HepG2 (cell line): ENCODE results near the gene NT5DC1. TPM values are rescaled to one million over a fixed set of nuclear protein-coding genes. Genes with fewer than 3 reads are reported as not detected.

Experiments
- DR1 ChIP-seq: sonication (generic); formaldehyde crosslinking; IDR thresholded peaks from 2 replicates; pipeline ENCODE4 v1.8.0; 2021; ENCODE audit warnings: mild to moderate bottlenecking, missing genetic modification reagents, inconsistent platforms
- HIVEP1 ChIP-seq: sonication (generic); formaldehyde crosslinking; IDR thresholded peaks from 2 replicates; pipeline ENCODE4 v1.4.0; 2020; ENCODE audit warnings: mild to moderate bottlenecking, missing genetic modification reagents
- JUNB ChIP-seq: sonication (generic); formaldehyde crosslinking; IDR thresholded peaks from 2 replicates; pipeline ENCODE4 v1.8.0; 2022; ENCODE audit warnings: missing genetic modification reagents, mild to moderate bottlenecking, borderline replicate concordance
- MAF1 ChIP-seq: sonication (generic); formaldehyde crosslinking; IDR thresholded peaks from 2 replicates; pipeline ENCODE4 v1.5.0; 2020; ENCODE audit warnings: missing genetic modification reagents, borderline replicate concordance
- POGZ ChIP-seq: sonication (generic); formaldehyde crosslinking; IDR thresholded peaks from 2 replicates; pipeline ENCODE4 v1.4.0; 2020; ENCODE audit warnings: mild to moderate bottlenecking, missing genetic modification reagents
- RFX3 ChIP-seq: IDR thresholded peaks from 2 replicates; pipeline ENCODE4 v1.6.1; 2016; ENCODE audit warnings: missing biosample characterization, missing genetic modification reagents
- RORA ChIP-seq: sonication (generic); formaldehyde crosslinking; IDR thresholded peaks from 2 replicates; pipeline ENCODE4 v1.5.0; 2020; ENCODE audit warnings: mild to moderate bottlenecking, missing genetic modification reagents, moderate library complexity
- SALL1 ChIP-seq: sonication (generic); formaldehyde crosslinking; IDR thresholded peaks from 2 replicates; pipeline ENCODE4 v1.8.0; 2022; ENCODE audit warnings: mild to moderate bottlenecking, missing genetic modification reagents
- SALL2 ChIP-seq: sonication (generic); formaldehyde crosslinking; IDR thresholded peaks from 2 replicates; pipeline ENCODE4 v1.8.1; 2023; ENCODE audit warnings: mild to moderate bottlenecking, missing genetic modification reagents, inconsistent platforms
- SNAPC2 ChIP-seq: sonication (generic); formaldehyde crosslinking; IDR thresholded peaks from 2 replicates; pipeline ENCODE4 v1.8.1; 2022; ENCODE audit warnings: mild to moderate bottlenecking, missing genetic modification reagents
- ZBTB7A ChIP-seq: sonication (generic); formaldehyde crosslinking; IDR thresholded peaks from 2 replicates; pipeline ENCODE4 v1.8.0; 2022; ENCODE audit warnings: mild to moderate bottlenecking, missing genetic modification reagents
- ZMYM2 ChIP-seq: sonication (generic); formaldehyde crosslinking; IDR thresholded peaks from 2 replicates; pipeline ENCODE4 v1.8.0; 2022; ENCODE audit warnings: mild to moderate bottlenecking, missing genetic modification reagents
- ZNF234 ChIP-seq: sonication (generic); formaldehyde crosslinking; conservative IDR thresholded peaks from 2 replicates; pipeline ENCODE4 v1.5.1; 2020; ENCODE audit warnings: mild to moderate bottlenecking, missing genetic modification reagents
- ZNF331 ChIP-seq: sonication (generic); formaldehyde crosslinking; IDR thresholded peaks from 2 replicates; pipeline ENCODE4 v1.4.0; 2020; ENCODE audit warnings: missing genetic modification reagents
- ZNF354B ChIP-seq: sonication (generic); formaldehyde crosslinking; IDR thresholded peaks from 2 replicates; pipeline ENCODE4 v1.8.0; 2022; ENCODE audit warnings: mild to moderate bottlenecking, missing genetic modification reagents
- ZNF616 ChIP-seq: sonication (generic); formaldehyde crosslinking; IDR thresholded peaks from 2 replicates; pipeline ENCODE4 v1.5.0; 2020; ENCODE audit warnings: low read depth, mild to moderate bottlenecking, missing genetic modification reagents
- polyA plus RNA-seq, 8 experiments: library from polyadenylated mRNA; depleted of rRNA in 3 of 8; stranded (reverse) in 7 of 8; unstranded in 1 of 8; fragments of >200 nt; fragmentation: Illumina TruSeq in 4 of 8; extraction: Trizol in 4 of 8; gene quantifications; 2 replicates each; pipeline versions ENCODE4 v1.2.1 to v1.2.3, GENCODE V29; 2011 to 2016; ENCODE audit warnings: low read depth in 4 of 8, missing spikeins in 1 of 8, mixed read lengths in 1 of 8; ENCODE audit not compliant: insufficient read depth in 1 of 8
- total RNA-seq, 5 experiments: library from RNA; depleted of rRNA; stranded (reverse); fragments of >200 nt; fragmentation: Illumina TruSeq; extraction: Trizol; gene quantifications; 2 replicates each; pipeline ENCODE4 v1.2.3, GENCODE V29; 2016; ENCODE audit warnings: low read depth in 1 of 5
- TF ChIP-seq, protein P1 (sequence below): sonication (generic); formaldehyde crosslinking; IDR thresholded peaks from 2 replicates; pipeline ENCODE4 v1.4.0; 2020; ENCODE audit warnings: mild to moderate bottlenecking, low read depth, missing genetic modification reagents
- TF ChIP-seq, protein P2 (sequence below): sonication (generic); formaldehyde crosslinking; conservative IDR thresholded peaks from 2 replicates; pipeline ENCODE4 v1.4.0; 2020; ENCODE audit warnings: missing genetic modification reagents
- TF ChIP-seq, protein P3 (sequence below): sonication (generic); formaldehyde crosslinking; IDR thresholded peaks from 2 replicates; pipeline ENCODE4 v1.5.0; 2020; ENCODE audit warnings: missing genetic modification reagents
- TF ChIP-seq, protein P4 (sequence below), 2 experiments: sonication (generic) in 1 of 2; formaldehyde crosslinking in 1 of 2; IDR thresholded peaks; 2 replicates each; pipeline versions ENCODE4 v1.4.0 to v1.6.1; 2018 to 2020; ENCODE audit warnings: missing genetic modification reagents in 2 of 2, borderline replicate concordance in 1 of 2, low read depth in 1 of 2, mild to moderate bottlenecking in 1 of 2, missing biosample characterization in 1 of 2
- TF ChIP-seq, protein P5 (sequence below): sonication (generic); formaldehyde crosslinking; IDR thresholded peaks from 2 replicates; pipeline ENCODE4 v1.4.0; 2020; ENCODE audit warnings: missing genetic modification reagents

NT5DC1 gene
- total and polyA plus RNA-seq, 2 of the 13 experiments (the other 11 are each of a cell fraction or from before 2014, with no cell fraction given): 27.0 to 56.1 TPM

DNA sequence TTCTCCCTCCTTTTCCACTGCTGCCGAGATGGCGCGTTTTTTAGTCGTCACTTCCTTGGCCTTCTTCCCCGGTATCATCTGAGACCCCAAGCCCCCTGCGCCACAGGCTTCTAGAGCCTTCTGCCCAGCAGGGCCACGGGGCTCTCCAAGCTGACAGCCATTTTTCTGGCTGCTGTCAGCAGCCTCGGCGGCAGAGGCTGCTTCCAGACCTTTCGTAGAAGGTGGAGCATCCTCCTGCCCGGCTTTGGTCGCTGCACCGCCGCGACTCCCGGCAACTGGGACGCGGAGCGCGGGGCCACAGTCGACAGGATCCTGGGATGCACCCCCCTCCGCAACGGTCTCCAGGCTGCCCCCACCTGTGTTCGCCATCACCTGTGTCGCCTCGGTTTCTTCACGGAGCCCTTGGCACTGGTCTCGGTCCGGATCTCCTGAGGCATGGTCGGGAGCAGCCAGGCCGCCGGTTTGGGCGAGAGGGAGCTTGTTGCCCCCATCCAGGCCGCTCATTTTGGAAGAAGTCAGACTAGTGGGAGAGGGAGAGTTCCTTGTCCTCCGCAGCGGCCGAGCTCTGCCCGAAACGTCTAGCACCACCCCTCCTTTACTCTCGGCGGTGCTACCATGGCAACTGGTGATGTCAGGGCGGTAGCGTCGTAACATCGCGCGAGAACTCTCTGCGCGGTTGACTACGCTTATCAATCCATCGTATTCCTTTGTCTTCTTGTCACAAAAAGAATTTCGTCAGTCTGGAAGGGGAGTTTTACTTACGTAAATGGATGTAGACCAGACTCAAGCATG lies 153.0 kb downstream of the NT5DC1 start, which contains the start of gene TSPYL4 (continued):
- TF ChIP-seq, protein P1, sequence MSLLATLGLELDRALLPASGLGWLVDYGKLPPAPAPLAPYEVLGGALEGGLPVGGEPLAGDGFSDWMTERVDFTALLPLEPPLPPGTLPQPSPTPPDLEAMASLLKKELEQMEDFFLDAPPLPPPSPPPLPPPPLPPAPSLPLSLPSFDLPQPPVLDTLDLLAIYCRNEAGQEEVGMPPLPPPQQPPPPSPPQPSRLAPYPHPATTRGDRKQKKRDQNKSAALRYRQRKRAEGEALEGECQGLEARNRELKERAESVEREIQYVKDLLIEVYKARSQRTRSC: no peak
- TF ChIP-seq, protein P2, sequence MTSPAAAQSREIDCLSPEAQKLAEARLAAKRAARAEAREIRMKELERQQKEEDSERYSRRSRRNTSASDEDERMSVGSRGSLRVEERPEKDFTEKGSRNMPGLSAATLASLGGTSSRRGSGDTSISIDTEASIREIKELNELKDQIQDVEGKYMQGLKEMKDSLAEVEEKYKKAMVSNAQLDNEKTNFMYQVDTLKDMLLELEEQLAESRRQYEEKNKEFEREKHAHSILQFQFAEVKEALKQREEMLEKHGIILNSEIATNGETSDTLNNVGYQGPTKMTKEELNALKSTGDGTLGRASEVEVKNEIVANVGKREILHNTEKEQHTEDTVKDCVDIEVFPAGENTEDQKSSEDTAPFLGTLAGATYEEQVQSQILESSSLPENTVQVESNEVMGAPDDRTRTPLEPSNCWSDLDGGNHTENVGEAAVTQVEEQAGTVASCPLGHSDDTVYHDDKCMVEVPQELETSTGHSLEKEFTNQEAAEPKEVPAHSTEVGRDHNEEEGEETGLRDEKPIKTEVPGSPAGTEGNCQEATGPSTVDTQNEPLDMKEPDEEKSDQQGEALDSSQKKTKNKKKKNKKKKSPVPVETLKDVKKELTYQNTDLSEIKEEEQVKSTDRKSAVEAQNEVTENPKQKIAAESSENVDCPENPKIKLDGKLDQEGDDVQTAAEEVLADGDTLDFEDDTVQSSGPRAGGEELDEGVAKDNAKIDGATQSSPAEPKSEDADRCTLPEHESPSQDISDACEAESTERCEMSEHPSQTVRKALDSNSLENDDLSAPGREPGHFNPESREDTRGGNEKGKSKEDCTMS (CRISPR knock-in tag): no peak
- TF ChIP-seq ZBTB7A (peak; percentile 26; the same call in 1 of the 2 replicates), ZNF331 (0 out of 2 replicates have a peak, but pooled peaks have one; percentile 37), ZNF616 (CRISPR knock-in tag) (no peak), ZMYM2 (CRISPR knock-in tag) (no peak), POGZ (peak; percentile 36), RORA (no peak), SALL2 (peak; percentile 4; the same call in 1 of the 2 replicates), SALL1 (CRISPR knock-in tag) (0 out of 2 replicates have a peak, but pooled peaks have one; percentile 56), RFX3 (CRISPR knock-in tag) (peak; percentile 96), HIVEP1 (CRISPR knock-in tag) (peak; percentile 75; the same call in 1 of the 2 replicates), DR1 (CRISPR knock-in tag) (peak; percentile 76; the same call in 1 of the 2 replicates), MAF1 (CRISPR knock-in tag) (no peak), SNAPC2 (CRISPR knock-in tag) (peak; percentile 3), ZNF234 (CRISPR knock-in tag) (no peak), JUNB (CRISPR knock-in tag) (no peak), ZNF354B (CRISPR knock-in tag) (peak; percentile 93)
- TF ChIP-seq, protein P3, sequence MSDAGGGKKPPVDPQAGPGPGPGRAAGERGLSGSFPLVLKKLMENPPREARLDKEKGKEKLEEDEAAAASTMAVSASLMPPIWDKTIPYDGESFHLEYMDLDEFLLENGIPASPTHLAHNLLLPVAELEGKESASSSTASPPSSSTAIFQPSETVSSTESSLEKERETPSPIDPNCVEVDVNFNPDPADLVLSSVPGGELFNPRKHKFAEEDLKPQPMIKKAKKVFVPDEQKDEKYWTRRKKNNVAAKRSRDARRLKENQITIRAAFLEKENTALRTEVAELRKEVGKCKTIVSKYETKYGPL: no peak
- TF ChIP-seq, protein P4, sequence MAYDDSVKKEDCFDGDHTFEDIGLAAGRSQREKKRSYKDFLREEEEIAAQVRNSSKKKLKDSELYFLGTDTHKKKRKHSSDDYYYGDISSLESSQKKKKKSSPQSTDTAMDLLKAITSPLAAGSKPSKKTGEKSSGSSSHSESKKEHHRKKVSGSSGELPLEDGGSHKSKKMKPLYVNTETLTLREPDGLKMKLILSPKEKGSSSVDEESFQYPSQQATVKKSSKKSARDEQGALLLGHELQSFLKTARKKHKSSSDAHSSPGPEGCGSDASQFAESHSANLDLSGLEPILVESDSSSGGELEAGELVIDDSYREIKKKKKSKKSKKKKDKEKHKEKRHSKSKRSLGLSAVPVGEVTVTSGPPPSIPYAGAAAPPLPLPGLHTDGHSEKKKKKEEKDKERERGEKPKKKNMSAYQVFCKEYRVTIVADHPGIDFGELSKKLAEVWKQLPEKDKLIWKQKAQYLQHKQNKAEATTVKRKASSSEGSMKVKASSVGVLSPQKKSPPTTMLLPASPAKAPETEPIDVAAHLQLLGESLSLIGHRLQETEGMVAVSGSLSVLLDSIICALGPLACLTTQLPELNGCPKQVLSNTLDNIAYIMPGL (CRISPR knock-in tag; IDR thresholded peaks at IDR 0.05; ENCODE audit: borderline replicate concordance in 1 of 2, low read depth in 1 of 2): peak; percentile 66 to 81; a peak in 3 of 4 replicates
- TF ChIP-seq, protein P5, sequence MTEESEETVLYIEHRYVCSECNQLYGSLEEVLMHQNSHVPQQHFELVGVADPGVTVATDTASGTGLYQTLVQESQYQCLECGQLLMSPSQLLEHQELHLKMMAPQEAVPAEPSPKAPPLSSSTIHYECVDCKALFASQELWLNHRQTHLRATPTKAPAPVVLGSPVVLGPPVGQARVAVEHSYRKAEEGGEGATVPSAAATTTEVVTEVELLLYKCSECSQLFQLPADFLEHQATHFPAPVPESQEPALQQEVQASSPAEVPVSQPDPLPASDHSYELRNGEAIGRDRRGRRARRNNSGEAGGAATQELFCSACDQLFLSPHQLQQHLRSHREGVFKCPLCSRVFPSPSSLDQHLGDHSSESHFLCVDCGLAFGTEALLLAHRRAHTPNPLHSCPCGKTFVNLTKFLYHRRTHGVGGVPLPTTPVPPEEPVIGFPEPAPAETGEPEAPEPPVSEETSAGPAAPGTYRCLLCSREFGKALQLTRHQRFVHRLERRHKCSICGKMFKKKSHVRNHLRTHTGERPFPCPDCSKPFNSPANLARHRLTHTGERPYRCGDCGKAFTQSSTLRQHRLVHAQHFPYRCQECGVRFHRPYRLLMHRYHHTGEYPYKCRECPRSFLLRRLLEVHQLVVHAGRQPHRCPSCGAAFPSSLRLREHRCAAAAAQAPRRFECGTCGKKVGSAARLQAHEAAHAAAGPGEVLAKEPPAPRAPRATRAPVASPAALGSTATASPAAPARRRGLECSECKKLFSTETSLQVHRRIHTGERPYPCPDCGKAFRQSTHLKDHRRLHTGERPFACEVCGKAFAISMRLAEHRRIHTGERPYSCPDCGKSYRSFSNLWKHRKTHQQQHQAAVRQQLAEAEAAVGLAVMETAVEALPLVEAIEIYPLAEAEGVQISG: peak; percentile 14; the same call in 1 of the 2 replicates
